Vagina (tissue), 2 donors: ENCODE data around the gene KCNK1. TPM values are rescaled to one million over a fixed set of nuclear protein-coding genes. Genes with fewer than 3 reads are reported as not detected.

Source experiments
- DNase-seq, 2 donors: peaks; one replicate each; pipeline ENCODE4 v3.0.0-alpha.2; 2017; ENCODE audit errors: extremely low spot score in 2 of 2
- H3K27ac ChIP-seq: fragments of 200-600 bp; sonication (generic); one replicate; pipeline ENCODE4 v1.5.1; 2019
- H3K27me3 ChIP-seq: fragments of 200-600 bp; sonication (generic); one replicate; pipeline ENCODE4 v1.5.1; 2019
- H3K36me3 ChIP-seq, 2 donors: fragments of 200-600 bp; sonication (generic); one replicate each; pipeline ENCODE4 v1.5.1; 2017 to 2019
- H3K4me1 ChIP-seq: fragments of 200-600 bp; sonication (generic); one replicate; pipeline ENCODE4 v1.5.1; 2019
- H3K4me3 ChIP-seq, 2 donors: fragments of 200-600 bp; sonication (generic); 1 replicate in 1 of 2; 2 replicates in 1 of 2; pipeline ENCODE4 v1.5.1; 2016 to 2019
- H3K9me3 ChIP-seq: fragments of 200-600 bp; sonication (generic); one replicate; pipeline ENCODE4 v1.5.1; 2019
- POLR2A ChIP-seq, 2 donors: fragments of 450-650 bp; IDR thresholded peaks; one replicate each; pipeline ENCODE4 v1.6.1; 2017; ENCODE audit warnings: antibody characterized with exemption in 2 of 2, mild to moderate bottlenecking in 2 of 2, moderate library complexity in 2 of 2
- POLR2AphosphoS5 ChIP-seq, 2 donors: sonication (generic); formaldehyde crosslinking; IDR thresholded peaks; one replicate each; pipeline ENCODE4 v1.9.0; 2017; ENCODE audit warnings: antibody characterized with exemption in 2 of 2, mild to moderate bottlenecking in 2 of 2, low read depth in 1 of 2; ENCODE audit not compliant: insufficient read depth in 1 of 2
- intact Hi-C: fragments of 100-400 bp; cut with DNase I; formaldehyde crosslinking; loops from one replicate; pipeline ENCODE4 v1.15.1; 2023
- total RNA-seq: library from RNA; depleted of rRNA; stranded (reverse); fragments of >200 nt; gene quantifications from one replicate; pipeline ENCODE4 v1.2.3, GENCODE V29; 2016
- TF ChIP-seq, protein P1 (sequence below), 3 experiments: fragments of 450-650 bp in 2 of 3; fragments of 200-600 bp in 1 of 3; sonication (generic) in 1 of 3; IDR thresholded peaks; one replicate each; pipeline ENCODE4 v1.5.1; 2017 to 2019; ENCODE audit warnings: antibody characterized with exemption in 3 of 3, mild to moderate bottlenecking in 2 of 3, moderate library complexity in 2 of 3

KCNK1 gene
- total RNA-seq, 1 donor from 2014 or later: 11.3 TPM

GRCh38 chr1:233584931-233585330 is 29.0 kb upstream of the KCNK1 start:
- DNase-seq: no peak

GRCh38 chr1:233586301-233586700 is 27.6 kb upstream of the KCNK1 start:
- TF ChIP-seq POLR2AphosphoS5 (IDR thresholded peaks at IDR 0.05; ENCODE audit: insufficient read depth in 1 of 2, low read depth in 1 of 2): no peak
- TF ChIP-seq POLR2A (IDR thresholded peaks at IDR 0.05): no peak
- TF ChIP-seq, protein P1, sequence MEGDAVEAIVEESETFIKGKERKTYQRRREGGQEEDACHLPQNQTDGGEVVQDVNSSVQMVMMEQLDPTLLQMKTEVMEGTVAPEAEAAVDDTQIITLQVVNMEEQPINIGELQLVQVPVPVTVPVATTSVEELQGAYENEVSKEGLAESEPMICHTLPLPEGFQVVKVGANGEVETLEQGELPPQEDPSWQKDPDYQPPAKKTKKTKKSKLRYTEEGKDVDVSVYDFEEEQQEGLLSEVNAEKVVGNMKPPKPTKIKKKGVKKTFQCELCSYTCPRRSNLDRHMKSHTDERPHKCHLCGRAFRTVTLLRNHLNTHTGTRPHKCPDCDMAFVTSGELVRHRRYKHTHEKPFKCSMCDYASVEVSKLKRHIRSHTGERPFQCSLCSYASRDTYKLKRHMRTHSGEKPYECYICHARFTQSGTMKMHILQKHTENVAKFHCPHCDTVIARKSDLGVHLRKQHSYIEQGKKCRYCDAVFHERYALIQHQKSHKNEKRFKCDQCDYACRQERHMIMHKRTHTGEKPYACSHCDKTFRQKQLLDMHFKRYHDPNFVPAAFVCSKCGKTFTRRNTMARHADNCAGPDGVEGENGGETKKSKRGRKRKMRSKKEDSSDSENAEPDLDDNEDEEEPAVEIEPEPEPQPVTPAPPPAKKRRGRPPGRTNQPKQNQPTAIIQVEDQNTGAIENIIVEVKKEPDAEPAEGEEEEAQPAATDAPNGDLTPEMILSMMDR (IDR thresholded peaks at IDR 0.05): no peak
- H3K27me3 ChIP-seq: no peaks in the 10 kb centered on the region
- DNase-seq: no peak

More at GRCh38 chr1:233584931-233585330, 29.0 kb upstream of the KCNK1 start:
- no peak overlapping the region for H3K4me3 ChIP-seq
- TF ChIP-seq, protein P1 (IDR thresholded peaks at IDR 0.05): no peak
- TF ChIP-seq POLR2A (IDR thresholded peaks at IDR 0.05) (no peak), POLR2AphosphoS5 (IDR thresholded peaks at IDR 0.05; ENCODE audit: insufficient read depth in 1 of 2, low read depth in 1 of 2) (no peak)
- no peaks in the 10 kb centered on the region for H3K27me3 ChIP-seq
- H3K9me3 ChIP-seq: no peaks in the 10 kb centered on the region
- intact Hi-C loops: no loop called here
- no peaks in the 10 kb centered on the region for H3K36me3 ChIP-seq
- no peak overlapping the region for H3K27ac ChIP-seq
- H3K4me1 ChIP-seq: no peaks in the 10 kb centered on the region

GRCh38 chr1:233587196-233587595 is 26.7 kb upstream of the KCNK1 start:
- intact Hi-C loops: no loop called here
- Histone ChIP-seq H3K9me3 (no peaks in the 10 kb centered on the region), H3K27ac (no peak overlapping the region), H3K36me3 (no peaks in the 10 kb centered on the region), H3K27me3 (no peaks in the 10 kb centered on the region), H3K4me1 (no peaks in the 10 kb centered on the region), H3K4me3 (no peak overlapping the region)
- TF ChIP-seq POLR2AphosphoS5 (IDR thresholded peaks at IDR 0.05; ENCODE audit: insufficient read depth in 1 of 2, low read depth in 1 of 2) (no peak), POLR2A (IDR thresholded peaks at IDR 0.05) (no peak)
- TF ChIP-seq, protein P1 (IDR thresholded peaks at IDR 0.05): no peak
- DNase-seq: no peak

More at GRCh38 chr1:233586301-233586700, 27.6 kb upstream of the KCNK1 start:
- intact Hi-C loops: no loop called here
- no peak overlapping the region for H3K27ac ChIP-seq
- H3K36me3 ChIP-seq: no peaks in the 10 kb centered on the region
- no peaks in the 10 kb centered on the region for H3K9me3 ChIP-seq
- H3K4me3 ChIP-seq: no peak overlapping the region
- H3K4me1 ChIP-seq: no peaks in the 10 kb centered on the region

DNA sequence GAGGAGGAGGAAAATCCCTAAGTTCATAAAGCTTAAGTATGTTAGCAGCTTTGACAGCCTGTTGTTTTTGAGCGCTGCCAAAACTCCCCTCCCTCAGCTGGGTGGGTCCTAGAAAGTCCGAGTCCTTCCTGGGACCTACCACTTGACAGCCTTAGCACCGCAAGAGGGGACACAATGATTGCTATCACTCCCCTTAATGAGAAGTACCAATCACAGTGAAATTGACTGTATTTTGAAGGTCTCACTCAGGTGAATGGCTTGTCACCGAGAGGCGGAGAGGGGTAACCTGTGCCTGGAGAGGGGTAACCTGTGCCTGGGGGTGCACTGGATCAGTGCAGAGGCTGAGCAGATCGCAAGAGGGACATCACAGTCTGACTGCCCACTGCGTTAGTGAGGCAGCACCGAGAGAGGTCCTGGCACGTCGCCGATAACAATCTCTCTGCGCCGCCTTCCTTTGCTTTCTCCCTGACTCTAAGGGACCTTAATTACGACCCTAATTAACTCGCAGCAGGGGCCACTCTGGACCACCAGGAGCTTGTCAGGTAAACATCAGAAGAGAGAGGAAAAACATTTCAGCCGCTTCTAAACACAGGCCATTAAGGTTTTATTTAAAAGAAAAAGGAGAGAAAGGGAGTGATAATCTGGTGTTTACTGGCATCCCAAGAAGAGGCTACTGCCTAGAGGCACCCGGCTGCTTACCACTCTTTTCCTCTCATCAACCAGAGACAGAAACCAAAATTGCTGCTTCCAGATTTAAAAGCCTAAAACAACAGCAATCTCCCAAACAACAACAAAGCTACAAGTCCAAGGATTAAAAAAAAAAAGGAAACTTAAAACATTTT is 25.7 kb upstream of the KCNK1 start:
- intact Hi-C loops: no loop called here
- no peak for DNase-seq

More for the DNA sequence above, 25.7 kb upstream of the KCNK1 start:
- H3K27me3 ChIP-seq: no peaks in the 10 kb centered on the region
- no peaks in the 10 kb centered on the region for H3K9me3 ChIP-seq
- H3K4me3 ChIP-seq: no peak overlapping the region
- TF ChIP-seq POLR2A (IDR thresholded peaks at IDR 0.05) (no peak), POLR2AphosphoS5 (IDR thresholded peaks at IDR 0.05; ENCODE audit: insufficient read depth in 1 of 2, low read depth in 1 of 2) (no peak)
- TF ChIP-seq, protein P1 (IDR thresholded peaks at IDR 0.05): no peak
- no peaks in the 10 kb centered on the region for H3K36me3 ChIP-seq
- H3K27ac ChIP-seq: no peak overlapping the region
- no peaks in the 10 kb centered on the region for H3K4me1 ChIP-seq
